Brain microvascular endothelial cell (primary cell): ENCODE measurements around the gene POP7.

Source experiments
- DNase-seq: peaks from one replicate; pipeline ENCODE4 v3.0.0-alpha.2; 2020
- H3K27ac ChIP-seq: fragments of 250-450 bp; sonication (Bioruptor Pico); 2 replicates; pipeline ENCODE4 v1.5.1; 2020; ENCODE audit warnings: mild to moderate bottlenecking, moderate library complexity
- H3K27me3 ChIP-seq: fragments of 250-450 bp; sonication (Bioruptor Pico); replicated peaks from 2 replicates; pipeline ENCODE4 v1.5.1; 2020; ENCODE audit warnings: mild to moderate bottlenecking
- H3K36me3 ChIP-seq: fragments of 250-450 bp; sonication (Bioruptor Pico); replicated peaks from 2 replicates; pipeline ENCODE4 v1.5.1; 2020; ENCODE audit warnings: mild to moderate bottlenecking
- H3K4me3 ChIP-seq: 2 replicates; pipeline ENCODE4 v1.5.1; 2011; ENCODE audit warnings: low read depth, mild to moderate bottlenecking, control low read depth, low read length, moderate library complexity
- in situ Hi-C: cut with HindIII; loops from 2 replicates; pipeline ENCODE4 v1.10.0; 2017; ENCODE audit warnings: low sequenced_read_pairs, low pct_ligation_motif_present
- TF ChIP-seq, protein P1 (sequence below): IDR thresholded peaks from 2 replicates; pipeline ENCODE4 v1.5.1; 2011; ENCODE audit warnings: low read depth, mild to moderate bottlenecking, moderate library complexity, low read length, control low read depth, inconsistent platforms; ENCODE audit errors: missing control alignments

POP7 gene

GRCh38 chr7:100686201-100686821 is 19.6 kb upstream of the POP7 start:
- TF ChIP-seq, protein P1, sequence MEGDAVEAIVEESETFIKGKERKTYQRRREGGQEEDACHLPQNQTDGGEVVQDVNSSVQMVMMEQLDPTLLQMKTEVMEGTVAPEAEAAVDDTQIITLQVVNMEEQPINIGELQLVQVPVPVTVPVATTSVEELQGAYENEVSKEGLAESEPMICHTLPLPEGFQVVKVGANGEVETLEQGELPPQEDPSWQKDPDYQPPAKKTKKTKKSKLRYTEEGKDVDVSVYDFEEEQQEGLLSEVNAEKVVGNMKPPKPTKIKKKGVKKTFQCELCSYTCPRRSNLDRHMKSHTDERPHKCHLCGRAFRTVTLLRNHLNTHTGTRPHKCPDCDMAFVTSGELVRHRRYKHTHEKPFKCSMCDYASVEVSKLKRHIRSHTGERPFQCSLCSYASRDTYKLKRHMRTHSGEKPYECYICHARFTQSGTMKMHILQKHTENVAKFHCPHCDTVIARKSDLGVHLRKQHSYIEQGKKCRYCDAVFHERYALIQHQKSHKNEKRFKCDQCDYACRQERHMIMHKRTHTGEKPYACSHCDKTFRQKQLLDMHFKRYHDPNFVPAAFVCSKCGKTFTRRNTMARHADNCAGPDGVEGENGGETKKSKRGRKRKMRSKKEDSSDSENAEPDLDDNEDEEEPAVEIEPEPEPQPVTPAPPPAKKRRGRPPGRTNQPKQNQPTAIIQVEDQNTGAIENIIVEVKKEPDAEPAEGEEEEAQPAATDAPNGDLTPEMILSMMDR = no peak
- H3K27ac ChIP-seq = no peak overlapping the region
- in situ Hi-C loops = no loop called here
- H3K36me3 ChIP-seq = peaks cover 61% of the 10 kb centered on the region
- no peaks in the 10 kb centered on the region for H3K27me3 ChIP-seq
- H3K4me3 ChIP-seq = no peak overlapping the region
- no peak for DNase-seq

GRCh38 chr7:100686822-100687211 is 19.1 kb upstream of the POP7 start:
- Histone ChIP-seq H3K36me3 (peaks cover 56% of the 10 kb centered on the region), H3K4me3 (no peak overlapping the region), H3K27ac (no peak overlapping the region), H3K27me3 (no peaks in the 10 kb centered on the region)
- in situ Hi-C loops = no loop called here
- DNase-seq = no peak
- TF ChIP-seq, protein P1 = no peak

- TF ChIP-seq, protein P1 = no peak
- no peak for DNase-seq
- Histone ChIP-seq H3K36me3 (peaks cover 53% of the 10 kb centered on the region), H3K27ac (no peak overlapping the region), H3K27me3 (no peaks in the 10 kb centered on the region), H3K4me3 (no peak overlapping the region)
- in situ Hi-C loops = no loop called here
Observed at GRCh38 chr7:100687261-100687660, 18.7 kb upstream of the POP7 start.

GRCh38 chr7:100687751-100688300 is 18.1 kb upstream of the POP7 start:
- TF ChIP-seq, protein P1 = no peak
- peaks cover 53% of the 10 kb centered on the region for H3K36me3 ChIP-seq
- in situ Hi-C loops = no loop called here

DNA sequence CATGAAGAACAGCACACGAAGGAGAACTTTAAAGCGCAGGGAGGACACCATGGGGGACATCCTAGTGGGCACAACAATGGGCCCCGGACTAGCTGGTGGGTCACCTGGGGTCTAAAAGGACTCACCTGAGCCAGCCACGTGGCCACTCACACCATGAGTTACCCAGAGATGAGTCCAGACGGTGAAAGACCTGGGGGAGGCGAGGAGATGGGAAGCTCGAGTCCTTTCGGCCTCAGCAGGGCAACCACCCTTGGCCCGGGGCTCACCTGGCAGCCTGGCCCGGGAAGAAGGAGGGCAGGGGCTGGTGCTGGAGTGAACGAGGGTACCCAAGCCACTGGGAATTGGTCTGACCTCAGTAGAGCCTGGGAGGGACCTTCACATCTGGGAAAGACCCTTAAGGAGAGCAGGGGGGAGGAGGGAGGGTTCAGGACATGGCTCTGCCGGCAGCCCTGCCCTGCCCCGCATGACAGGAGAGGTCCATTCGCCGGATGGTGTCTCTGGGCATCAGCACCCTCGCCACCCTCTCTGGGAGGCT is 17.5 kb upstream of the POP7 start:
- DNase-seq = no peak

More at GRCh38 chr7:100687751-100688300, 18.1 kb upstream of the POP7 start:
- Histone ChIP-seq H3K27me3 (no peaks in the 10 kb centered on the region), H3K4me3 (no peak overlapping the region), H3K27ac (no peak overlapping the region)
- no peak for DNase-seq

More for the DNA sequence above, 17.5 kb upstream of the POP7 start:
- Histone ChIP-seq H3K36me3 (peaks cover 49% of the 10 kb centered on the region), H3K27ac (no peak overlapping the region), H3K4me3 (no peak overlapping the region), H3K27me3 (no peaks in the 10 kb centered on the region)
- in situ Hi-C loops = no loop called here
- TF ChIP-seq, protein P1 = no peak
